GM18951 (cell line): Measurements from ENCODE around the gene GLT8D1.

Experiments
- POLR2A ChIP-seq: IDR thresholded peaks from 4 replicates; pipeline ENCODE4 v1.6.1; 2011; ENCODE audit warnings: mild to moderate bottlenecking; ENCODE audit not compliant: insufficient read length, insufficient read depth; ENCODE audit errors: extremely low read depth
- in situ Hi-C: fragments of 300-500 bp; cut with MboI; formaldehyde crosslinking; loops from one replicate; pipeline ENCODE4 v1.12.0; 2022; ENCODE audit warnings: low sequenced_read_pairs, mixed read lengths, inconsistent platforms; ENCODE audit not compliant: unreplicated experiment

The GLT8D1 gene

GRCh38 chr3:52705688-52706686, at the start of gene GLT8D1, which contains the start of gene SPCS1:
Gene GLT8D1, minus strand, starts transcription at chr3:52705791. Its CDS starts 5,331 bp downstream, at chr3:52700460.
Gene SPCS1, plus strand, starts transcription at chr3:52706106. Its CDS starts 141 bp downstream, at chr3:52706247.
- peak; percentile 83 for TF ChIP-seq POLR2A
- in situ Hi-C loops, result no loop called here

- no peak for TF ChIP-seq POLR2A
- in situ Hi-C loops, result no loop called here
Observed at GRCh38 chr3:52754373-52754772, 48.8 kb upstream of the GLT8D1 start.

GRCh38 chr3:52752045-52752660, 46.6 kb upstream of the GLT8D1 start:
- in situ Hi-C loops, result no loop called here
- TF ChIP-seq POLR2A, result no peak

- TF ChIP-seq POLR2A, result no peak
- in situ Hi-C loops, result loop anchor here (25.0 kb wide), 1 partner anchor 319 kb away; no protein-coding TSS in a partner anchor
Observed at GRCh38 chr3:52743721-52744120, 38.1 kb upstream of the GLT8D1 start.

GRCh38 chr3:52743152-52743551, 37.6 kb upstream of the GLT8D1 start:
- no peak for TF ChIP-seq POLR2A
- in situ Hi-C loops, result loop anchor here (25.0 kb wide), 1 partner anchor 319 kb away; no protein-coding TSS in a partner anchor

- TF ChIP-seq POLR2A, result no peak
- in situ Hi-C loops, result loop anchor here (25.0 kb wide), 1 partner anchor 320 kb away; no protein-coding TSS in a partner anchor
Observed at GRCh38 chr3:52742418-52743041, 36.9 kb upstream of the GLT8D1 start.

- in situ Hi-C loops, result loop anchor here (25.0 kb wide), 1 partner anchor 323 kb away; no protein-coding TSS in a partner anchor
- no peak for TF ChIP-seq POLR2A
Observed at GRCh38 chr3:52739730-52740129, 34.1 kb upstream of the GLT8D1 start.

- in situ Hi-C loops, result loop anchor here (25.0 kb wide), 1 partner anchor 329 kb away; no protein-coding TSS in a partner anchor
- TF ChIP-seq POLR2A, result no peak
Observed at GRCh38 chr3:52733256-52733891, 27.8 kb upstream of the GLT8D1 start.

- TF ChIP-seq POLR2A, result no peak
- in situ Hi-C loops, result loop anchor here (25.0 kb wide), 1 partner anchor 331 kb away; no protein-coding TSS in a partner anchor
Observed at GRCh38 chr3:52731590-52731989, 26.0 kb upstream of the GLT8D1 start.

GRCh38 chr3:52730681-52731080, 25.1 kb upstream of the GLT8D1 start:
- no peak for TF ChIP-seq POLR2A
- in situ Hi-C loops, result loop anchor here (25.0 kb wide), 1 partner anchor 332 kb away; no protein-coding TSS in a partner anchor

GRCh38 chr3:52728753-52729152, 23.2 kb upstream of the GLT8D1 start:
- in situ Hi-C loops, result loop anchor here (25.0 kb wide), 1 partner anchor 334 kb away; no protein-coding TSS in a partner anchor

- in situ Hi-C loops, result no loop called here
- TF ChIP-seq POLR2A, result no peak
Observed at GRCh38 chr3:52724511-52724910, 18.9 kb upstream of the GLT8D1 start.
